ENCODE results near the gene ITM2B.

The ITM2B gene

GRCh38 chr13:48264058-48264457 is 31.1 kb downstream of the ITM2B start:
- no peak for TF ChIP-seq GATA2 (IDR thresholded peaks at IDR 0.05; ENCODE audit: low read depth, low read length)
- TF ChIP-seq GATA3 (IDR thresholded peaks at IDR 0.05; ENCODE audit: low read depth, low read length): no peak

GRCh38 chr13:48265217-48265815 is 32.3 kb downstream of the ITM2B start:
- no peak for TF ChIP-seq GATA2 (IDR thresholded peaks at IDR 0.05; ENCODE audit: low read depth, low read length)
- no peak for TF ChIP-seq GATA3 (IDR thresholded peaks at IDR 0.05; ENCODE audit: low read depth, low read length)

- no peak for TF ChIP-seq GATA3 (IDR thresholded peaks at IDR 0.05; ENCODE audit: low read depth, low read length)
- no peak for TF ChIP-seq GATA2 (IDR thresholded peaks at IDR 0.05; ENCODE audit: low read depth, low read length)
These were observed 33.1 kb downstream of the ITM2B start for GRCh38 chr13:48266150-48266549.

- no peak for TF ChIP-seq GATA3 (IDR thresholded peaks at IDR 0.05; ENCODE audit: low read depth, low read length)
- no peak for TF ChIP-seq GATA2 (IDR thresholded peaks at IDR 0.05; ENCODE audit: low read depth, low read length)
These were observed 34.0 kb downstream of the ITM2B start for GRCh38 chr13:48266701-48267639.

- TF ChIP-seq GATA3 (IDR thresholded peaks at IDR 0.05; ENCODE audit: low read depth, low read length): no peak
- TF ChIP-seq GATA2 (IDR thresholded peaks at IDR 0.05; ENCODE audit: low read depth, low read length): no peak
These were observed 35.0 kb downstream of the ITM2B start for GRCh38 chr13:48268019-48268418.

- TF ChIP-seq GATA3 (IDR thresholded peaks at IDR 0.05; ENCODE audit: low read depth, low read length): no peak
- no peak for TF ChIP-seq GATA2 (IDR thresholded peaks at IDR 0.05; ENCODE audit: low read depth, low read length)
These were observed 40.3 kb downstream of the ITM2B start for GRCh38 chr13:48273346-48273745.

GRCh38 chr13:48275507-48275906 is 42.5 kb downstream of the ITM2B start:
- TF ChIP-seq GATA2 (IDR thresholded peaks at IDR 0.05; ENCODE audit: low read depth, low read length) (no peak), GATA3 (IDR thresholded peaks at IDR 0.05; ENCODE audit: low read depth, low read length) (no peak)

GRCh38 chr13:48278806-48279205 is 45.8 kb downstream of the ITM2B start:
- TF ChIP-seq GATA3 (IDR thresholded peaks at IDR 0.05; ENCODE audit: low read depth, low read length): no peak

- no peak for TF ChIP-seq GATA2 (IDR thresholded peaks at IDR 0.05; ENCODE audit: low read depth, low read length)
- no peak for TF ChIP-seq GATA3 (IDR thresholded peaks at IDR 0.05; ENCODE audit: low read depth, low read length)
These were observed 48.5 kb downstream of the ITM2B start for GRCh38 chr13:48281556-48281955.

- TF ChIP-seq GATA2 (IDR thresholded peaks at IDR 0.05; ENCODE audit: low read depth, low read length): no peak
- TF ChIP-seq GATA3 (IDR thresholded peaks at IDR 0.05; ENCODE audit: low read depth, low read length): no peak
These were observed 58.7 kb downstream of the ITM2B start for GRCh38 chr13:48291730-48292129.

- TF ChIP-seq GATA2 (IDR thresholded peaks at IDR 0.05; ENCODE audit: low read depth, low read length) (no peak), GATA3 (IDR thresholded peaks at IDR 0.05; ENCODE audit: low read depth, low read length) (no peak)
These were observed 59.6 kb downstream of the ITM2B start for GRCh38 chr13:48292650-48293049.

- TF ChIP-seq GATA2 (IDR thresholded peaks at IDR 0.05; ENCODE audit: low read depth, low read length) (no peak), GATA3 (IDR thresholded peaks at IDR 0.05; ENCODE audit: low read depth, low read length) (no peak)
These were observed 61.6 kb downstream of the ITM2B start for GRCh38 chr13:48294653-48295052.

- TF ChIP-seq GATA2 (IDR thresholded peaks at IDR 0.05; ENCODE audit: low read depth, low read length) (no peak), GATA3 (IDR thresholded peaks at IDR 0.05; ENCODE audit: low read depth, low read length) (no peak)
These were observed 62.3 kb downstream of the ITM2B start for GRCh38 chr13:48295271-48295670.

- TF ChIP-seq GATA2 (IDR thresholded peaks at IDR 0.05; ENCODE audit: low read depth, low read length) (no peak), GATA3 (IDR thresholded peaks at IDR 0.05; ENCODE audit: low read depth, low read length) (no peak)
These were observed 63.5 kb downstream of the ITM2B start for GRCh38 chr13:48296528-48296927.
